Measurements from ENCODE around the gene LRP5. TPM values are rescaled to one million over a fixed set of nuclear protein-coding genes. Genes with fewer than 3 reads are reported as not detected.

Gene LRP5
- polyA plus RNA-seq, 1 donor (not counting 4 experiments of a cell fraction or from before 2014, with no cell fraction given) = 6.6 TPM

DNA sequence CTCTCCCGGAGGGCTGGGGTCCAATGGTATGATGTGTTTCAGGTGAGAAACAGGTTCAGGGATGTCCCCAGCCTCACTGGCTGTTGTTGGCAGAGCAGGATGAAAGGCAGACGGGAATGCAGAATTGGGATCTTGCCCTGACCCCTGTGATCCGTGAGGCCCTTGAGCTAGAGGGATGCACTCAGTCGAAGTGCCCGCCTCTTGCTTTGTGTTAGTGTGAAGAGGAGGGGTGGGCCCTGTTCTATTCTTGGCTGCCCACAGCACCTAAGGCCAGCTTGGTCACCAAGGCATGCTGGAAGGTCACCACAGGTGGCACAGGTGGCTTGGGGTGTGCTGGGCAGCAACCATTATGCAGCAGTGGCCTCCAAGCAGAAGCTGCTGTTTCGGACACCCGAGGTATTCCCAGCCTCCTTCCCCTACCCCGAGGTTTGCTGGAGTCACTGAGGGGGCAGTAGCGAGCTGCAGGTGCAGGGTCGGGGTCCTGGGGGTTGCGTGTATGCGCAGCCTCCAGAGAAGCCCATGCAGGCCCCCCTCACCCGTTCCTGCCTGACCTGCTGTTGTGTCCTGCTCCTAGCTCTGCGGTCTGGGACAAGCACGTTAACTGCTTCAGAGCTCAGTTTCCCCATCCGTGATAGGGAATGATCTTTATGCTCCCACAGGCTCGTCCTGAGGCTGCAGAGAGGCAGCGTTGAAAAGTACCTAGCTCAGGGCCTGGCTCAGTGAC is 13.0 kb downstream of the LRP5 start:
- DNase-seq (ENCODE audit: low read depth, low spot score) (no peak), FAIRE-seq (no peak)
- Histone ChIP-seq H4K20me1 (ENCODE audit: control insufficient read depth, extremely low read depth, insufficient read depth, low read length) (peaks cover 10% of the 10 kb centered on the region), H3K4me1 (ENCODE audit: control insufficient read depth, extremely low read depth, insufficient read depth, low read length) (peaks cover 32% of the 10 kb centered on the region), H3K9ac (ENCODE audit: control insufficient read depth, extremely low read depth, insufficient read depth, low read length) (no peak overlapping the region), H3K9me1 (ENCODE audit: control insufficient read depth, extremely low read depth, insufficient read depth, low read length) (no peaks in the 10 kb centered on the region), H3K4me2 (ENCODE audit: control insufficient read depth, extremely low read depth, insufficient read depth, low read depth, low read length) (no peak overlapping the region), H3K4me3 (ENCODE audit: control insufficient read depth in 2 of 3, extremely low read depth in 1 of 3, insufficient read depth in 2 of 3, low read depth in 1 of 3, low read length in 3 of 3) (no peak overlapping the region), H3K9me3 (ENCODE audit: control insufficient read depth, low read depth, low read length) (no peaks in the 10 kb centered on the region), H3K27ac (ENCODE audit: control insufficient read depth, insufficient read depth, low read length) (no peak overlapping the region), H3K27me3 (ENCODE audit: control insufficient read depth, extremely low read depth, insufficient read depth, low read length) (no peaks in the 10 kb centered on the region), H3K36me3 (ENCODE audit: control insufficient read depth in 2 of 2, extremely low read depth in 1 of 2, insufficient read depth in 2 of 2, low read length in 2 of 2) (peaks cover 0 to 3% of the 10 kb centered on the region in 2 experiments), H2AFZ (ENCODE audit: control insufficient read depth, low read length) (no peak overlapping the region), H3K79me2 (ENCODE audit: control insufficient read depth, insufficient read depth, low read length) (peaks cover 71% of the 10 kb centered on the region)
- TF ChIP-seq, protein P1, sequence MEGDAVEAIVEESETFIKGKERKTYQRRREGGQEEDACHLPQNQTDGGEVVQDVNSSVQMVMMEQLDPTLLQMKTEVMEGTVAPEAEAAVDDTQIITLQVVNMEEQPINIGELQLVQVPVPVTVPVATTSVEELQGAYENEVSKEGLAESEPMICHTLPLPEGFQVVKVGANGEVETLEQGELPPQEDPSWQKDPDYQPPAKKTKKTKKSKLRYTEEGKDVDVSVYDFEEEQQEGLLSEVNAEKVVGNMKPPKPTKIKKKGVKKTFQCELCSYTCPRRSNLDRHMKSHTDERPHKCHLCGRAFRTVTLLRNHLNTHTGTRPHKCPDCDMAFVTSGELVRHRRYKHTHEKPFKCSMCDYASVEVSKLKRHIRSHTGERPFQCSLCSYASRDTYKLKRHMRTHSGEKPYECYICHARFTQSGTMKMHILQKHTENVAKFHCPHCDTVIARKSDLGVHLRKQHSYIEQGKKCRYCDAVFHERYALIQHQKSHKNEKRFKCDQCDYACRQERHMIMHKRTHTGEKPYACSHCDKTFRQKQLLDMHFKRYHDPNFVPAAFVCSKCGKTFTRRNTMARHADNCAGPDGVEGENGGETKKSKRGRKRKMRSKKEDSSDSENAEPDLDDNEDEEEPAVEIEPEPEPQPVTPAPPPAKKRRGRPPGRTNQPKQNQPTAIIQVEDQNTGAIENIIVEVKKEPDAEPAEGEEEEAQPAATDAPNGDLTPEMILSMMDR (optimal IDR thresholded peaks at IDR 0.05 in 1 of 3, IDR thresholded peaks at IDR 0.05 in 1 of 3, conservative IDR thresholded peaks at IDR 0.05 in 1 of 3; ENCODE audit: extremely low read depth in 1 of 3, insufficient read depth in 2 of 3, low read length in 3 of 3) = no peak
- no peak for TF ChIP-seq EZH2 (IDR thresholded peaks at IDR 0.05; ENCODE audit: low read length)
- dilution Hi-C loops (cut with MboI; ENCODE audit: extremely low pct_ligation_motif_present, low sequenced_read_pairs) = no loop called here

DNA sequence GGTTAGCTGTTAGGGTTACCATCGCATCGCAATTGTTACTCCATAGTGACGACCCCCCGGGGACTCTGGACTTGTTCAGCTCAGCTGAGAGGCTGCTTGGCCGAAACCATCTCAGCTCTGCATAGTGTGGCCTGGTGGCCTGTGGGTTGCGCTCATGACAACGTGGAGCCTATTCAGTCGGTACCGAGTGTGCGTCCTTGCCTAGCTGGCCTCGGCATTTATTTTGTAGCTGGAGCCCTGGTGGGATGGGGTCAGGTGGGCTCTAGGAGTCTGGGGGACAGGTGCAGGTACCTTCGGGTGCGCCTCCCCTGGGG is 13.5 kb downstream of the LRP5 start:
- H3K27ac ChIP-seq (ENCODE audit: control insufficient read depth, insufficient read depth, low read length) = no peak overlapping the region
- H3K4me1 ChIP-seq (ENCODE audit: control insufficient read depth, extremely low read depth, insufficient read depth, low read length) = peaks cover 31% of the 10 kb centered on the region
- dilution Hi-C loops (cut with MboI; ENCODE audit: extremely low pct_ligation_motif_present, low sequenced_read_pairs) = no loop called here
- peaks cover 73% of the 10 kb centered on the region for H3K79me2 ChIP-seq (ENCODE audit: control insufficient read depth, insufficient read depth, low read length)
- no peaks in the 10 kb centered on the region for H3K9me3 ChIP-seq (ENCODE audit: control insufficient read depth, low read depth, low read length)
- peaks cover 0 to 3% of the 10 kb centered on the region in 2 experiments for H3K36me3 ChIP-seq (ENCODE audit: control insufficient read depth in 2 of 2, extremely low read depth in 1 of 2, insufficient read depth in 2 of 2, low read length in 2 of 2)
- H3K4me2 ChIP-seq (ENCODE audit: control insufficient read depth, extremely low read depth, insufficient read depth, low read depth, low read length) = no peak overlapping the region
- H3K4me3 ChIP-seq (ENCODE audit: control insufficient read depth in 2 of 3, extremely low read depth in 1 of 3, insufficient read depth in 2 of 3, low read depth in 1 of 3, low read length in 3 of 3) = no peak overlapping the region
- no peaks in the 10 kb centered on the region for H3K27me3 ChIP-seq (ENCODE audit: control insufficient read depth, extremely low read depth, insufficient read depth, low read length)
- H3K9ac ChIP-seq (ENCODE audit: control insufficient read depth, extremely low read depth, insufficient read depth, low read length) = no peak overlapping the region
- DNase-seq (ENCODE audit: low read depth, low spot score) (no peak), FAIRE-seq (no peak)
- H2AFZ ChIP-seq (ENCODE audit: control insufficient read depth, low read length) = no peak overlapping the region
- TF ChIP-seq, protein P1 (optimal IDR thresholded peaks at IDR 0.05 in 1 of 3, IDR thresholded peaks at IDR 0.05 in 1 of 3, conservative IDR thresholded peaks at IDR 0.05 in 1 of 3; ENCODE audit: extremely low read depth in 1 of 3, insufficient read depth in 2 of 3, low read length in 3 of 3) = no peak
- no peak for TF ChIP-seq EZH2 (IDR thresholded peaks at IDR 0.05; ENCODE audit: low read length)
- peaks cover 10% of the 10 kb centered on the region for H4K20me1 ChIP-seq (ENCODE audit: control insufficient read depth, extremely low read depth, insufficient read depth, low read length)
- no peaks in the 10 kb centered on the region for H3K9me1 ChIP-seq (ENCODE audit: control insufficient read depth, extremely low read depth, insufficient read depth, low read length)

All from keratinocyte (primary cell).